Common myeloid progenitor, CD34-positive (primary cell): ENCODE results near the gene VGF.
"Not testable (repeated sequence)": the region's sequence is repeated elsewhere in the genome, so short reads cannot be mapped to it uniquely, and the experiment has no call there.

Experiments used
- CTCF ChIA-PET: fragments of 350-600 bp; sonication (Branson Sonifier 250); formaldehyde crosslinking; loops from one replicate; lab custom pipeline; 2021; ENCODE audit warnings: antibody characterized with exemption; lab: Charles Lee
- POLR2A ChIA-PET: fragments of 350-600 bp; sonication (Branson Sonifier 250); formaldehyde crosslinking; loops from one replicate; lab custom pipeline; 2021; ENCODE audit warnings: antibody characterized with exemption; lab: Charles Lee
- DNase-seq, 3 donors: peaks; one replicate each; pipeline versions ENCODE4 v3.0.0 to v3.0.0-alpha.2; 2013
- H3K27ac ChIP-seq, 2 experiments: 1 replicate in 1 of 2; 2 replicates in 1 of 2; pipeline ENCODE4 v1.7.0; 2013; ENCODE audit warnings: inconsistent platforms in 2 of 2, low read length in 2 of 2, mild to moderate bottlenecking in 2 of 2, low read depth in 1 of 2, moderate library complexity in 1 of 2; ENCODE audit not compliant: severe bottlenecking in 2 of 2, insufficient read depth in 1 of 2, poor library complexity in 1 of 2
- H3K27me3 ChIP-seq, 5 experiments: replicated peaks in 2 of 5; 1 replicate in 3 of 5; 2 replicates in 2 of 5; pipeline versions ENCODE4 v1.6.1 to v1.7.0; 2013; ENCODE audit warnings: low read length in 4 of 5, mild to moderate bottlenecking in 2 of 5, moderate library complexity in 2 of 5, inconsistent platforms in 1 of 5; ENCODE audit not compliant: insufficient read depth in 5 of 5, control insufficient read depth in 4 of 5
- H3K36me3 ChIP-seq, 4 experiments: 1 replicate in 2 of 4; 2 replicates in 2 of 4; pipeline versions ENCODE4 v1.6.1 to v1.7.0; 2013; ENCODE audit warnings: low read length in 3 of 4, control low read depth in 1 of 4, mild to moderate bottlenecking in 1 of 4; ENCODE audit not compliant: control insufficient read depth in 4 of 4, insufficient read depth in 4 of 4
- H3K4me1 ChIP-seq, 4 experiments: 1 replicate in 3 of 4; 2 replicates in 1 of 4; pipeline versions ENCODE4 v1.6.1 to v1.7.1; 2013; ENCODE audit warnings: low read length in 3 of 4, mild to moderate bottlenecking in 3 of 4, control low read depth in 1 of 4, inconsistent platforms in 1 of 4, moderate library complexity in 1 of 4; ENCODE audit not compliant: control insufficient read depth in 4 of 4, insufficient read depth in 4 of 4; ENCODE audit errors: control extremely low read depth in 1 of 4
- H3K4me3 ChIP-seq, 7 experiments: 1 replicate in 4 of 7; 2 replicates in 3 of 7; pipeline versions ENCODE4 v1.5.1 to v1.7.0; 2013; ENCODE audit warnings: mild to moderate bottlenecking in 7 of 7, low read length in 6 of 7, moderate library complexity in 6 of 7, inconsistent platforms in 2 of 7, low read depth in 2 of 7, control low read depth in 1 of 7; ENCODE audit not compliant: insufficient read depth in 4 of 7, control insufficient read depth in 1 of 7; ENCODE audit errors: extremely low read depth in 1 of 7
- H3K9me3 ChIP-seq, 5 experiments: 1 replicate in 4 of 5; 2 replicates in 1 of 5; pipeline versions ENCODE4 v1.6.1 to v1.7.1; 2013; ENCODE audit warnings: low read length in 4 of 5, mild to moderate bottlenecking in 2 of 5, inconsistent platforms in 1 of 5, low read depth in 1 of 5, moderate library complexity in 1 of 5; ENCODE audit not compliant: control insufficient read depth in 4 of 5, insufficient read depth in 2 of 5; ENCODE audit errors: control extremely low read depth in 1 of 5
- WGBS: methylation state at CpG from one replicate; pipeline ENCODE4 v1.1.5; 2013; ENCODE audit not compliant: insufficient coverage; 5-methylcytosine and 5-hydroxymethylcytosine counted together

VGF gene

DNA sequence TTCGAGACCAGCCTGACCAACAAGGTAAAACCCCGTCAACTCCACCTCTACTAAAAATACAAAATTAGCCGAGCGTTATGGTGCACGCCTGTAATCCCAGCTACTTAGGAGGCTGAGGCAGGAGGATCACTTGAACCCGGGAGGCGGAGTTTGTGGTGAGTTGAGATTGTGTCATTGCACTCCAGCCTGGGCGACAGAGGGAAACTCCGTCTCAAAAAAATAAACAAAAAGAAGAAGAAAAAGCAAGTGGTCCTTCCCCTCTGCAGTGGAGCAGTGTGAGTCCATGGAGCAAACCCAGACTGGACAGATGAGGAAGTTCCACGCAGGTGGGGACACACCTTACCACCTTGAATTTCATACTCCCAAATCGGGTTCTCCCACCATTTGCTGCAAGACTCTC, 51.5 kb downstream of the VGF start:
- no peak overlapping the region for H3K4me3 ChIP-seq
- ChIA-PET POLR2A (no interaction called here), CTCF (interaction anchor here (0.8 kb wide), 1 partner anchor 9 kb away, joined by 3 read pairs; no protein-coding TSS in a partner anchor)
- DNase-seq: no peak
- 94% methylated on average over 5 of the region's 11 CpGs for WGBS
- H3K4me1 ChIP-seq: peaks cover 0 to 3% (median 0%) of the 10 kb centered on the region in 4 experiments
- H3K27ac ChIP-seq: no peak overlapping the region
- H3K36me3 ChIP-seq: no peaks in the 10 kb centered on the region
- H3K27me3 ChIP-seq: peaks cover 0 to 4% (median 0%) of the 10 kb centered on the region in 5 experiments
- H3K9me3 ChIP-seq: no peaks in the 10 kb centered on the region

DNA sequence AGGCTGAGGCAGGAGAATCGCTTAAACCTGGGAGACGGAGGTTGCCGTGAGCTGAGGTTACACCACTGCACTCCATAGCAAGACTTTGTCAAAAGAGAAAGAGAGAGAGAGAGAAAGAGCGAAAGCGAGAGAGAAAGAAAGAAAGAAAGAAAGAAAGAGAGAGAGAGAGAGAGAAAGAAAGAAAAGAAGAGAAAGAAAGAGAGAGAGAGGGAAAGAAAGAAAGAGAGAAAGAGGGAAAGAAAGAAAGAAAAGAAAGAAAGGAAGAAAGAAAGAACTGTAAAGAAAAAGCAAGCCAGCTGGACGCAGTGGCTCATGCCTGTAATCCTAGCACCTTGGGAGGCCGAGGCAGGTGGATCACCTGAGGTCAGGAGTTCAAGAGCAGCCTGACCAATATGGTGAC, 52.2 kb downstream of the VGF start:
- not testable (repeated sequence) for H3K4me3 ChIP-seq, H3K27ac ChIP-seq, H3K9me3 ChIP-seq, DNase-seq, H3K4me1 ChIP-seq, H3K27me3 ChIP-seq, H3K36me3 ChIP-seq
- CTCF ChIA-PET: interaction anchor here (0.8 kb wide), 1 partner anchor 10 kb away, joined by 3 read pairs; no protein-coding TSS in a partner anchor
- POLR2A ChIA-PET: interaction anchor here (0.6 kb wide), 1 partner anchor 12 kb away, joined by 5 read pairs; no protein-coding TSS in a partner anchor
- 100% methylated on average over 2 of the region's 7 CpGs for whole genome bisulfite sequencing
